Stimulated activated CD4-positive, alpha-beta T cell treated with anti-CD3 and anti-CD28 coated beads, TNF-alpha, amount 100 ng/mL, for 24 hours (primary cell): ENCODE measurements around the gene OTUD5.
"Not testable (repeated sequence)": the region's sequence is repeated elsewhere in the genome, so short reads cannot be mapped to it uniquely, and the experiment has no call there.

Experiments
- DNase-seq, 3 experiments: peaks; one replicate each; pipeline ENCODE4 v3.0.0-alpha.2; 2020; ENCODE audit warnings: low read depth in 3 of 3

The OTUD5 gene

GRCh38 chrX:48957477-48957826 lies at the start of gene OTUD5:
OTUD5 (minus strand) TSS chrX:48957607; CDS start chrX:48957570, 37 bp downstream.
- peak; percentile 35 to 70 (median 57) for DNase-seq

- DNase-seq, result no peak
Observed at GRCh38 chrX:49003696-49004095, 46.3 kb upstream of the OTUD5 start.

GRCh38 chrX:49002091-49002935 lies 44.9 kb upstream of the OTUD5 start, which contains the start of gene GRIPAP1:
GRIPAP1 (minus strand) TSS chrX:49002264; CDS start chrX:49002229, 35 bp downstream.
- DNase-seq, result peak; percentile 42 to 70 (median 61)

- peak in 2 of 3 experiments; percentile 10 to 31 for DNase-seq
Observed at GRCh38 chrX:49001521-49002090, 44.2 kb upstream of the OTUD5 start.

- DNase-seq, result no peak
Observed at GRCh38 chrX:49000636-49001035, 43.2 kb upstream of the OTUD5 start.

- DNase-seq, result no peak
Observed at GRCh38 chrX:48999030-48999429, 41.6 kb upstream of the OTUD5 start.

- DNase-seq, result peak in 1 of 3 experiments; percentile 3
Observed at GRCh38 chrX:48998391-48998790, 41.0 kb upstream of the OTUD5 start.

GRCh38 chrX:48997865-48998264 lies 40.5 kb upstream of the OTUD5 start:
- DNase-seq, result no peak

- DNase-seq, result no peak
Observed at GRCh38 chrX:48997455-48997854, 40.0 kb upstream of the OTUD5 start.

GRCh38 chrX:48996969-48997368 lies 39.6 kb upstream of the OTUD5 start:
- DNase-seq, result no peak

- DNase-seq, result no peak
Observed at GRCh38 chrX:48992341-48992740, 34.9 kb upstream of the OTUD5 start.

- no peak for DNase-seq
Observed at GRCh38 chrX:48989483-48989882, 32.1 kb upstream of the OTUD5 start.

GRCh38 chrX:48983896-48984295 lies 26.5 kb upstream of the OTUD5 start:
- no peak for DNase-seq

GRCh38 chrX:48983081-48983480 lies 25.7 kb upstream of the OTUD5 start:
- no peak for DNase-seq

- no peak for DNase-seq
Observed at GRCh38 chrX:48981178-48981577, 23.8 kb upstream of the OTUD5 start.

GRCh38 chrX:48980341-48980740 lies 22.9 kb upstream of the OTUD5 start:
- not testable (repeated sequence) for DNase-seq

GRCh38 chrX:48978226-48978625 lies 20.8 kb upstream of the OTUD5 start:
- DNase-seq, result no peak

GRCh38 chrX:48976086-48976485 lies 18.7 kb upstream of the OTUD5 start:
- no peak for DNase-seq

GRCh38 chrX:48975541-48975940 lies 18.1 kb upstream of the OTUD5 start:
- no peak for DNase-seq

GRCh38 chrX:48975041-48975440 lies 17.6 kb upstream of the OTUD5 start:
- no peak for DNase-seq

GRCh38 chrX:48974574-48974973 lies 17.2 kb upstream of the OTUD5 start:
- DNase-seq, result no peak

- no peak for DNase-seq
Observed at GRCh38 chrX:48974033-48974432, 16.6 kb upstream of the OTUD5 start.
